Subcutaneous preadipocyte (primary cell): ENCODE data around the gene PALLD. TPM values are rescaled to one million over a fixed set of nuclear protein-coding genes. Genes with fewer than 3 reads are reported as not detected.

Experiments
- small RNA-seq: library from RNA; depleted of rRNA; stranded (forward); fragments of <200 nt; gene quantifications from one replicate; pipeline ENCODE3, GENCODE V24; 2012
- total RNA-seq: library from RNA; depleted of rRNA; stranded (reverse); fragments of >200 nt; gene quantifications from 2 replicates; pipeline ENCODE4 v1.2.3, GENCODE V29; 2012

The PALLD gene
- 5.5 and 10.4 TPM in 2 replicates for total RNA-seq

DNA sequence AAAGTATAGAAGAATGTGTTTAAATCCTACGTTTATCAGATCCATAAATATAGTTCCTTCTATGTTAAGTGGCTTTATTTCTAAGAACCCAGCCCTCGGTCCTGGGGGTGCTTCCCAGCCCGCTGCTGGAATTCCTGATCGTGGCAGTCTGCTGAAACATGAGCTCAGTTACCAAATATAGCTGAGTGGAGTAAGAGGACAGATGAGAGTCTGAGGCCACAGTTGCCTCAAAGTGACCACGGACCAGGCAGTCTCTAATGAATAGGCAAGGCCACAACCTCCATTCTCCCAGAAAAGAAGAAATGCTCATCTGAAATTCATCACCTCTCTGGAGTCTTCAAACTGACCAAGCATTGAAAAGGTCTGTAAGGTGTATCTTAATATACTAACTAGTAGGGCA is at the start of gene PALLD:
Gene PALLD, plus strand, starts transcription at position 219 of the 400 bp plus-strand sequence.

Small RNA genes within 50 kb of the gene (small RNA-seq; reads per million reads assigned to genes)
- gene RF00432 = not detected
- gene RNU6-1336P = not detected
- not detected for gene RNU6-853P

Other genes with a start within 250 kb of the PALLD start
- 5.1 and 6.3 TPM in 2 replicates for gene DDX60, start 178.3 kb upstream of the PALLD start, total RNA-seq
- 12.9 and 20.6 TPM in 2 replicates for gene DDX60L, start 16.6 kb upstream of the PALLD start, total RNA-seq